ENCODE results near the gene PACSIN3.

- TF ChIP-seq CTCF (IDR thresholded peaks at IDR 0.05) (no peak), POLR2A (IDR thresholded peaks at IDR 0.05) (no peak)
Measured at GRCh38 chr11:47178737-47179654, 7.2 kb downstream of the PACSIN3 start.

Data from thyroid gland (tissue), 4 donors.